Stomach (tissue), 9 donors: Measurements from ENCODE around the gene KCNJ14. TPM values are rescaled to one million over a fixed set of nuclear protein-coding genes. Genes with fewer than 3 reads are reported as not detected.
A peak's percentile ranks its signal among the peaks of the same experiment; 100 is the strongest.

Source experiments
- DNase-seq, 2 donors: peaks; one replicate each; pipeline versions ENCODE4 v3.0.0 to v3.0.0-alpha.2; 2013 to 2019
- H3K27ac ChIP-seq, 5 donors: fragments of 200-600 bp in 4 of 5; sonication (generic) in 4 of 5; one replicate each; pipeline ENCODE4 v1.5.1; 2013 to 2019; ENCODE audit warnings: mild to moderate bottlenecking in 1 of 5, moderate library complexity in 1 of 5
- H3K27me3 ChIP-seq, 3 donors: fragments of 200-600 bp; sonication (generic); one replicate each; pipeline ENCODE4 v1.5.1; 2017 to 2019; ENCODE audit warnings: mixed run types in 1 of 3
- H3K36me3 ChIP-seq, 4 donors: fragments of 200-600 bp; sonication (generic); 1 replicate in 3 of 4; 2 replicates in 1 of 4; pipeline ENCODE4 v1.5.1; 2016 to 2019
- H3K4me1 ChIP-seq, 4 donors: fragments of 200-600 bp; sonication (generic); one replicate each; pipeline ENCODE4 v1.5.1; 2016 to 2019
- H3K4me3 ChIP-seq, 4 donors: fragments of 200-600 bp; sonication (generic) in 3 of 4; one replicate each; pipeline ENCODE4 v1.5.1; 2016 to 2019; ENCODE audit warnings: mild to moderate bottlenecking in 1 of 4
- H3K9me3 ChIP-seq, 4 donors: fragments of 200-600 bp; sonication (generic); one replicate each; pipeline ENCODE4 v1.5.1; 2016 to 2019
- CTCF ChIP-seq, 7 experiments: fragments of 450-650 bp in 4 of 7; fragments of 200-600 bp in 3 of 7; sonication (generic) in 3 of 7; IDR thresholded peaks; one replicate each; pipeline ENCODE4 v1.5.1; 2016 to 2019; ENCODE audit warnings: antibody characterized with exemption in 7 of 7, control low read depth in 2 of 7, mild to moderate bottlenecking in 1 of 7
- EP300 ChIP-seq: sonication (generic); formaldehyde crosslinking; IDR thresholded peaks from one replicate; pipeline ENCODE4 v1.6.1; 2017; ENCODE audit warnings: antibody characterized with exemption
- POLR2A ChIP-seq, 4 donors: fragments of 450-650 bp; IDR thresholded peaks; one replicate each; pipeline ENCODE4 v1.6.1; 2016; ENCODE audit warnings: antibody characterized with exemption in 4 of 4, control low read depth in 2 of 4, mild to moderate bottlenecking in 1 of 4, moderate library complexity in 1 of 4
- POLR2AphosphoS5 ChIP-seq, 3 donors: sonication (generic); formaldehyde crosslinking; IDR thresholded peaks; one replicate each; pipeline ENCODE4 v1.6.1; 2016; ENCODE audit warnings: antibody characterized with exemption in 3 of 3
- WGBS, 5 donors: extraction: QIAGEN DNeasy Blood & Tissue Kit in 3 of 5; methylation state at CpG; one replicate each; pipeline versions ENCODE4 v1.1.5 to v1.1.7; 2013 to 2018; 5-methylcytosine and 5-hydroxymethylcytosine counted together
- intact Hi-C: fragments of 100-400 bp; cut with DNase I; formaldehyde crosslinking; loops from one replicate; pipeline ENCODE4 v1.15.1; 2023; ENCODE audit warnings: low total_unique reads
- polyA plus RNA-seq, 3 donors: library from polyadenylated mRNA; stranded (reverse); fragments of 200-250 nt; gene quantifications; one replicate each; pipeline ENCODE4 v1.2.3, GENCODE V29; 2013
- total RNA-seq, 5 donors: library from RNA; depleted of rRNA; stranded (reverse); fragments of >200 nt; gene quantifications; one replicate each; pipeline versions ENCODE4 v1.1.0 to v1.2.3, GENCODE V29; 2014 to 2016
- donor health status: healthy with polysubstance abuse.
- donor health status: Bipolar disorder and iron deficiency.
- donor health status: healthy.

Gene KCNJ14
- total and polyA plus RNA-seq, 8 donors, result 0.19 to 4.6 (median 0.92) TPM; not detected in 3

GRCh38 chr19:48415395-48415794, 40.0 kb upstream of the KCNJ14 start:
- Histone ChIP-seq H3K36me3 (no peaks in the 10 kb centered on the region), H3K4me3 (peak overlapping the region; percentile 20 to 41 (median 28)), H3K4me1 (peaks cover 15 to 23% (median 20%) of the 10 kb centered on the region in 4 donors), H3K9me3 (no peaks in the 10 kb centered on the region), H3K27ac (no peak overlapping the region), H3K27me3 (peaks cover 0 to 58% (median 25%) of the 10 kb centered on the region in 3 donors)
- 3 to 10% (median 4%) methylated on average over 11 to 14 of the region's 14 CpGs for WGBS, 5 donors
- peak; percentile 78 to 82 for DNase-seq
- no peak for TF ChIP-seq POLR2AphosphoS5 (IDR thresholded peaks at IDR 0.05)
- no peak for TF ChIP-seq POLR2A (IDR thresholded peaks at IDR 0.05)
- no peak for TF ChIP-seq CTCF (IDR thresholded peaks at IDR 0.05)
- intact Hi-C loops, result no loop called here

DNA sequence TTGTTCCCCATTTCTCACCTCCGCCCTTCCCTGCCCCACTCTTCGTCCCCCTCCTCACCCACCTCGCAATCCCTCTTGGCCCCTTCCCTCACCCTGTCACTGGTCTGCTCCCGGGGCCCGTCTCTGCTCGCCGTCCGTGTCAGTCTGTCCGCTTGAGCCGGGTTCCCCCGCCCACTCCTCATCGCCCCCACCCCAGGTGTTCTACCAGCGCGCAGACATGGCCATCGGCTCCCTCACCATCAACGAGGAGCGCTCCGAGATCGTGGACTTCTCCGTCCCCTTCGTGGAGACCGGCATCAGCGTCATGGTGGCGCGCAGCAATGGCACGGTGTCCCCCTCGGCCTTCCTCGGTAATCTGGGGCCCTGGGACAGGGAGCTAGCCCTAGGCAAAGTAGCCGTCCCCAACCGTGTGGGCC, 39.6 kb upstream of the KCNJ14 start:
- no peak overlapping the region for H3K27ac ChIP-seq
- no peaks in the 10 kb centered on the region for H3K9me3 ChIP-seq
- TF ChIP-seq POLR2AphosphoS5 (IDR thresholded peaks at IDR 0.05) (no peak), EP300 (no peak), POLR2A (IDR thresholded peaks at IDR 0.05) (no peak), CTCF (IDR thresholded peaks at IDR 0.05) (no peak)
- DNase-seq, result no peak
- H3K36me3 ChIP-seq, result no peaks in the 10 kb centered on the region
- peaks cover 0 to 58% (median 25%) of the 10 kb centered on the region in 3 donors for H3K27me3 ChIP-seq
- peaks cover 15 to 23% (median 20%) of the 10 kb centered on the region in 4 donors for H3K4me1 ChIP-seq
- peak overlapping the region; percentile 0 to 19 (median 8) for H3K4me3 ChIP-seq
- intact Hi-C loops, result no loop called here
- WGBS, 5 donors, result 24 to 35% (median 29%) methylated on average over 27 to 30 of the region's 30 CpGs

GRCh38 chr19:48417421-48417820, 38.0 kb upstream of the KCNJ14 start:
- H3K4me1 ChIP-seq, result peaks cover 15 to 23% (median 20%) of the 10 kb centered on the region in 4 donors
- intact Hi-C loops, result no loop called here
- WGBS, 5 donors, result 62 to 73% (median 64%) methylated on average over 7 of the region's 7 CpGs
- TF ChIP-seq POLR2A (IDR thresholded peaks at IDR 0.05), result no peak
- TF ChIP-seq POLR2AphosphoS5 (IDR thresholded peaks at IDR 0.05), result no peak
- TF ChIP-seq EP300, result no peak
- no peak for TF ChIP-seq CTCF (IDR thresholded peaks at IDR 0.05)
- peaks cover 0 to 67% (median 25%) of the 10 kb centered on the region in 3 donors for H3K27me3 ChIP-seq
- no peak for DNase-seq
- no peaks in the 10 kb centered on the region for H3K36me3 ChIP-seq
- no peaks in the 10 kb centered on the region for H3K9me3 ChIP-seq
- no peak overlapping the region for H3K27ac ChIP-seq
- no peak overlapping the region for H3K4me3 ChIP-seq

DNA sequence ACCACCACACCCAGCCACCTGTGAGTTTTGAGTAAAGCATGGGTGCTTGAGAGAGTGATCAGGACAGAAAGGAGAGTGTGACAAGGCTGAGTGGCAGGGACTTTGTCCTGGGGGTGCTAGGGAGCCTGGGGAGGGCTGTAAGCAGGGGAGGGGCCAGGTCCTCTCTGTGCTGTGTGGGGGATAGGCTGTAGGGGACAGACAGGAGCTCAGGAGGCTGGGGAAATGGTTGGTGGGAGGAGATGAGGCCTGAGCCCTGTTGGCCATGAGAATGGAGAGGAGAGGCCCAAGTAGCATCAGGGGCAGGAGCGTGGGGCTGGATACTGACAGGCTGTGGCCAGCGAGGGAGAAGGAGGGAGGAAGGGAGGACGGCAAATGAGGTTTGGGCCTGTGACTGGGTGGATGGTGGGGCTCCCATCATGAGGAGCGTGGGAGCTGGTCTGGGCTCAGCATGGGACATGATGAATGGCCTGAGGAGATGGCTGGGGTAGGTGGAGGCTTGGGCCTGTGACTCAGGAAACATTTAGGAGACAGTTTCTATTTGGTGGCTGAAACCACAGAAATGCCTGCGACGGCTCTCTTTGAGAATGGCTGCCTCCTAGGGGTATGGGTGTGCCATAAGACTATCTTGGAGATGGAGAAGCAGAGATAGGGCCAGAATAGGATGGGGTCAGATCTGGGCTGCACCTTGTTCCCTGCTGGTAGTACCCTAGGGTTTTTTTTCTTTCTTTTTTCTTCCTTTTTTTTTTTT, 36.9 kb upstream of the KCNJ14 start:
- H3K27ac ChIP-seq, result no peak overlapping the region
- 68 to 83% (median 72%) methylated on average over 6 of the region's 6 CpGs for WGBS, 5 donors
- H3K27me3 ChIP-seq, result peaks cover 0 to 63% (median 25%) of the 10 kb centered on the region in 3 donors
- H3K4me3 ChIP-seq, result no peak overlapping the region
- no peak for TF ChIP-seq EP300
- no peak for TF ChIP-seq CTCF (IDR thresholded peaks at IDR 0.05)
- TF ChIP-seq POLR2A (IDR thresholded peaks at IDR 0.05), result no peak
- no peak for TF ChIP-seq POLR2AphosphoS5 (IDR thresholded peaks at IDR 0.05)
- peak in 1 of 2 donors; percentile 8 for DNase-seq
- no peaks in the 10 kb centered on the region for H3K36me3 ChIP-seq
- no peaks in the 10 kb centered on the region for H3K9me3 ChIP-seq
- intact Hi-C loops, result no loop called here
- peaks cover 15 to 23% (median 20%) of the 10 kb centered on the region in 4 donors for H3K4me1 ChIP-seq
